NCI-H1105 treated with DMSO at 0.1 percent for 48 hours (cell line): Measurements from ENCODE around the gene LAMA5.

ENCODE experiments used
- DNase-seq: peaks from one replicate; lab custom pipeline; 2025; lab: John Stamatoyannopoulos, UW

LAMA5 gene

DNA sequence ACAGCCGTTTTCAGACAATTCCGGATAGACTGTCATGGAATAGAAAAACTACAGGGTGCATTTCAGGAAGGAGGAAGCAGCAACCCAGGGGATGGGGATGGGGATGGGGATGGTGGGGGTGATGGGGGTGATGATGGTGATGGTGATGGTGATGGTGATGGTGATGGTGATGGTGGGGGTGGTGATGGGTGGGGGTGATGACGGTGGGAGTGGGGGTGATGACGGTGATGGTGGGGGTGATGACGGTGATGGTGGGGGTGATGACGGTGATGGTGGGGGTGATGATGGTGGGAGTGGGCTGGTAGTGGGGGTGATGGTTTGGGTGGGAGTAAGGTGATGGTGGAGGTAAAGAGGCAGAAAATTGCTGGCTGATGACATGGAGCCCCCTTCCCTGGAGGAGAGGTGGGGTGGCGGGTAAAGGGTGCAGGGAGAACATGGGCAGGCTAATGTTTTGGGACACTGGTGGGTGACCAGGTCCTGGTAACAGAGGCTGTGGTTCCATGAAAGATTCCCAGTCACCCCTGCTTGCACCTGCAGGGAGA is 17.5 kb downstream of the LAMA5 start:
- DNase-seq, result no peak

DNA sequence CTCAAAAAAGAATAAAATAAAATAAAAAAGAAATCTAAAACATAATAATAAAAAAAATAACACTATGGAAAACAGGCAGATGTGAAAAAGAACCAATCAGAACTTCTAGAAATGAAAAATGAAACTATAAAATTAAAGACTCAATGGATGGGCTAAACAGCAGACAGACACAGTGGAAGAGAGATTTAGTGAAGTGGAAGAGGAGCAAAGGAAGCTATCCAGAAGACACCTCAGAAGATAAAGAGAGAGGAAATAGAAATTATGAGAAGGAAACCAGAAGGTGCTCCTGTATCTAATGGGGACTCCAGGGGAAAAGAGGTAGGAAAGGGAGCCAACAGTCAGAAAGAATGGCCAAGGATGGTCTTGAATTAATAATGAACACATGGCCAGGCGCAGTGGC is 18.5 kb downstream of the LAMA5 start:
- DNase-seq, result no peak

DNA sequence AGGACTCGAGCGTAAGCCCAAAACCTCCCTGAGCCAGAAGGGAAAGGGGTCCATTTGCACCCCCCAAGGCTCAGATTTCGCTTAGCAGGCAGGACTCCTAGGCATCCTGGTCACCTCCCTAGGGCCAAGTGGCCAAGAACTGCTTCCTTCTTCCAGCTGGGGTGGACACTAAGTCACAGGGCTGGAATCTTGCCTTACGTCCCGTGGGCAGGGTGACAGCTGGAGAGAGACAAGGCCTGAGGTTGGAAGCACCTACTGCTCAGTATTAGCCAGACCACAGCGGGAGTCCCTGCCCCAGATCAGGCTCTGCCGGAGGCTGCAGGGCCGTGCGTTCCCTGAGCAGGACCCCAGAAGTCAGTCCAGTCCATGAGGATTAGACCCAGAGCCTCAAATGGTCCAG is 19.7 kb downstream of the LAMA5 start:
- no peak for DNase-seq

DNA sequence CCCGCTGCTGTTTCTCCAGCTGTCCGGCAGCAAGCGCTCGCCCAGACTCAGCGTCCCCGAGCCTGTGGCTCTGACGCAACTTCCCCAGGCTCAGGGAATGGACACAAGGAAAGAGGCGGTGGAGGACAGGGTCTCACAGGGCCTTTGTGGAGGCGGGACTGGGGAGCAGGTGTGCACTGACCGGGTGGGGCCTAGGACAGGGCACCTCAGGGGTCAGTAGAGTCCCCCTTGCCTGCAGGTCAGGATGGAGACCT is 20.0 kb downstream of the LAMA5 start:
- DNase-seq, result no peak

DNA sequence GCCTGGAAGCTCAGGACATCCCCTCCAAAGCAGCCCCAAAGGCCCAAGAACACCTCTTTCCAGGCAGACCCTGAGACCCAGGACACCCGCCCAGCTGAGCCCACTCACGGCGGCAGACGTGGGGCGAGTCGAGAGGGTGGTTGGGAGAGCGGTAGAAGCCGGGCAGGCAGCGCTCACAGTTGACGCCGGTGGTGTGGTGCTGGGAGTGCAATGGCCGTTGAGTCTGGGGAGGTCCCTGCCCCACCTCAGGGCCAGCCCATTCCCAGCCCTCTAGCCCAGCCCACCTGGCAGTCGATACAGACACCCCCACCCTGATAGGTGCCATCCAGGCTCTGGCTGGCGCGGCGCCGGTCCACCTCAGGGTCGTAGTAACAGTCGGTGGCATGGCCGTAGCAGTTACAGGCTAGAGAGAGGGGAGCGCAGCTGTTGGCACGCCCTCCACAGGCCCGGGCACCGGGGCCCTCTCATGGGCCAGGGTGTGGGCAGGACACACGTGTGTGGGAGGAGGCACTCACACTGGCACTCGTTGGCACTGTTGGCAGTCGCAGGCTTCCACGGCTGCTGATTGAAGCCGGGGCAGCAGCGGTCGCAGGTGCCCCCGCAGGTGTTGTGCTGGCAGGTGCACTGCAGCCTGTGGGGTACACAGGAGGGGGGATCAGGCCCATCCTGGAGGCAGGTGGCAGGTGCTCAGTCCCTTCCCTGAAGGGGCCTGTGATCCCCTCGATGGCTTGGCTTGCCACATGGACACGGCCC is 20.5 kb downstream of the LAMA5 start:
- no peak for DNase-seq

DNA sequence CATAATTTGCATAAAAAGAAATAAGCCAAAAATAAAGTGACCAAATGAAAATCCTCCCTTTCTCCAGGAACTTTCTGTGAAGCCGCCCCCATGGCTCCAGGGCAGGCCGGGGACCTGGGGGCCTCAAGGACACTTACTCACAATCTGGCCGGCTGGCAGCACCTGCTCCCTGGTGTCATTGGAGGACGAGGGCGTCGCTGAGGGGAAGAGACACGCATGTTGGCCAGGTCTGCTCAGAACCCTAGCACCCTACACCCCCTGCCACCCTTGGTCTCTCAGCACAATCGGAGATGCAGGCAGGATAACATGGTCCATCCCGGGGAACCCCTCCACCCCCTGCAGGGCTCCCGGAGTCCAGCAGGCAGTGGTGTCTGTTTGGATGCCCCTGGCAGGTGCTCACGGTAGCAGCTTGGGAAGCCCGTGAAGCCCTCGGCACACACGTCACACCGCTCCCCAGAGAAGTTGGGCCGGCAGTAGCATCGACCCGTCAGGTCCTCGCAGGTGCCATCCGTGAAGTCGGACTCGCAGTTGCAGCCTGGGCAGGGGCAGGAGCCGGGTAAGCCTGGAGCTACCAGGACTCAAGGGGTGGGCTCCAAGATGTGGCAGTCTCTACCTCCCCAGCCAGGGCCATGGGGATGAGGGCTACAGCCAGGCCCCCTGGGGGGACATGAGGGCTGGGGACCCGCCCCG is 21.3 kb downstream of the LAMA5 start:
- no peak for DNase-seq

DNA sequence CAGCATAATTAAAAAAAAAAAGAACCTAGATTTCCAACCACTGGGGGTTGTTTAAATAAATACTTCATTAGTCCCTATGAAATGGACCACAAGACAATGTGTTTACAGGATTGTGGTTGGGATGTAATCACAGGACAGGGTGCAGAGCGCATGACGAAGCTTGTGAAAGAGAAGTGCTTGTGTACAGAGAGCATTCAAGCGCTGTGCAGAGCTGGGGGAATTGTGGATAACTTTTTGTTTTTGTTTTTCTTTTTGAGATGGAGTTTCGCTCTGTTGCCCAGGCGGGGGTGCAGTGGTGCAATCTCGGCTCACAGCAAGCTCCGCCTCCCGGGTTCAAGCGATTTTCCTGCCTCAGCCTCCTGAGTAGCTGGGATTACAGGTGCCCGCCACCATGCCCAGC is 22.3 kb downstream of the LAMA5 start:
- DNase-seq, result no peak

DNA sequence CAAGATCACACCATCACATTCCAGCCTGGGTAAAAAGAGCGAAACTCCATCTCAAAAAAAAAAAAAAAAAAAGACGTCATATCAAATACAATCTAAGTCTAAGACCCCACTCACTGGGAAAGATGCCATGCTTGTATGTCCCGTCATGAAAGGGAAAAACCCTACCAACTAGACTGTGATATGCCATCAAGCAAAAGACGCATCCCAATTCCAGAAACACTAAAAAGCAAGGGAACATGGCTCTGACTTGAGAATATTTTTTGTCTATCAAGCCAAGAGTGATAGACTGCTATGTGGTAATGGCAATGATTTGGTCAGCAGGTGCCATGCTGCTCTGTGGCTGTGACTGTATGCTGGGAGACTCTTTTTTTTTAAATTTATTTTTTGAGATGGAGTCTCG is 23.0 kb downstream of the LAMA5 start:
- no peak for DNase-seq

DNA sequence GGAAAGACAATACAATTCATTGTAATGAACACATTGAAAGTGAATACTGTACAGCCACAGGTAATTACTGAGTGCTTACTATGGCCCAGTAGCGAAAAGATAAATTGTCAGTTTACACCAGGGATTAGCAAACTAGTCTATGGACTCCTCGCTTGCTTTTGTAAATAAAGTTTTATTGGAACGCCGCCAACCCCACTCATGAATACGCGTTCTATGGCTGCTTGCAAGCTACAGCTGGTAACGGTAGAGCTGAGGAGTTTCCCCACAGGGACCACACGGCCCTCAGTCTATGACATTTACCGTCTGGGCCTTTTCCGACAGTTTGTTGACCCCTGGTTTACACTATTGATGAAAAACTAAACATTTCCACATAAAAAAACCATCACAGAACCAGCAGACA is 24.2 kb downstream of the LAMA5 start:
- DNase-seq, result no peak

DNA sequence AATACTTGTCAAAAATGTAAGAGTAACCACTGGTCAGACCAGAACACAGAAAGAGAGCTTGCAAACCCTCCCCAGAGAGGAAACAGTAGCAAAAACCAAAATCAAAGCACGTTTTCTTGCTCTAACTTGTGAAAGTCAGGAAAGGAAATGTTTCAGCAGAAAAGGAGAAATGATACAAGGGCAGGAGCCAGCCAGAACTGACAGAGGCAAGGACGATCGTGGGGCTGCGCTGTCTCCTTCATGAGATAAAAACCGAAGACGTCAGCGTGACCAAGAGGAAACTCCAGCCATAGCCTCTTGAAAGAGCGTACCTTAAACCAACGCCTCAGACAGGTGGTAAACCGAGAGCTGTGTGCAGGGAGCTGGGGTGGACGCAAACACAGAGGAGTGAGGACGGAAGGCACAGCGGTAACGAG is 27.5 kb downstream of the LAMA5 start:
- no peak for DNase-seq

DNA sequence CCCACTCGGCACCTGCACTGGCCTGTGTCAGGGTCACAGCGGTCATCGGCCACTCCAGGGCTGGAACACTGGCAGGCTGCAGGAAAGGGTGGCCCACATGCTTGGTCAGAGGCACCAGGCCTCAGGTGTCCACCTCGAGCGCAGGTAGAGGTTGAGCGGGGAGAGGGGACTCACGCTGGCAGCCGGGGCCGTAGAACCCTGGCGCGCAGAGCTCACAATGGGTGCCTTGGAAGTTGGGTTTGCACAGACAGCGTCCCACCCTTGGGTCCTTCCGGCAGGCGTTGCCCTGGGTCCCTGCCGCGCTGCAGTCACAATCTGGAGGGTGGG is 28.9 kb downstream of the LAMA5 start:
- no peak for DNase-seq

DNA sequence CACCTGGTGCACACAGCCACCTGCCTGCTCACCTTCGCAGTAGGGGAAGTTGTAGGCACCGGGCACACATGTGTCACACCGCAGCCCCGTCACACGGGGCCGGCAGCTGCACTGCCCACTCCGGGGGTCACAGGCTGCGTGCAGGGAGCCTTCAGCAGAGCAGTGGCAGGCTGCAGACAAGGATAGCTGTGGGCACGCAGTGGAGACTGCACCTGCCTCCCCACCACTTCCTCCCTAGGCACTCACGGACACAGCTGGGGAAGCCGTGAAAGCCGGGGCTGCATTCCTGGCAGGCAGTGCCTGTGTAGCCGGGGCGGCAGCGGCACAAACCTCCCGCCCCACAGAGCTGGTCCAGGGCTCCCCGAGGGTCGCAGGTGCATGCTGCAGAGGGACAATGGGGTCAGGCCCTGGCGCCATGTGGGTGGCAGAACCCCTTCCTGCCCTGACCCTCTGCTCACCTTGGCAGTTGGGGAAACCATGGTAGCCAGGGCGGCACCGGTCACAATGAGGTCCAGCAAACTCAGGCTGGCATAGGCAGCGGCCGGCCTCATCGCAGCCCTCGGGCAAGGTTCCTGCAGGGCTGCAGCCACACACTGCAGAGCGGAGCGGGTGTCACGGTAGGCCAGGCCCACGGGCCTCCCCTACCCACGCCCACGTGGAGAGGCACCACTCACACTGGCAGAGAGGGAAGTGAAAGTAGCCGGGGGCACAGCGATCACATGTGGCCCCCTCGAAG is 29.4 kb downstream of the LAMA5 start:
- DNase-seq, result no peak

DNA sequence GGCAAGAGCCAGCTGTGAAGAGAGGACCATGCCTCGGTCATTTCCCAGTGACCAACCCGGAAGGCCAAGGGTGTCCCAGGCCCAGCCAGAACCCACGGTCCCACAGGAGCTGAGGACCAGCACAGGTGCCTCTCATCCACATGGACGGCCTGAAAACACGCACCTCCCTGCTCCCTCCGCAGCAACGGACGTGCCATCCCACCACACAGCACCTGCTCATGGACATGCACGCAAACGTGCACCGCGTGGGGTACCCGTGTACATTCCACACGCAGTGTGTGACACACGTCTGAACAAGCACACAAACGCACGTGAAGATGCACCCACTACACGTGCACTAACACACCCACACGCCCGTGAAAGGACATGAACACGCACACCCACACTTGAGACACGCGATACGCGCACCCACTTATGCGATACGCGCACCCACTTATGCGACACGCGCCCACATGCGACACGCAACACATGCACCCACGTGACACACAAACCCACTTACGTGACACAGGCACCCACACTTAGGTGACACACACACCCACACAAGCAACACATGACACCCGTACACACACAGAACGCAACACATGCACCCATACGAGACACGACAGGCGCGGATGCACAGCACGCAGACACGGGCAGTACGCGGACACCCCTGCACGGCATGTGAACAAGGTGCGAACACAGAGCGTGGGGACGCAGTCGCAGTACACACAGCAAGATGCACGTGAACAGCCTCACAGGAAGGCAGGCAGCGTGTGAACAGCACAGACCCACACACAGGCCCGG is 30.1 kb downstream of the LAMA5 start:
- no peak for DNase-seq

DNA sequence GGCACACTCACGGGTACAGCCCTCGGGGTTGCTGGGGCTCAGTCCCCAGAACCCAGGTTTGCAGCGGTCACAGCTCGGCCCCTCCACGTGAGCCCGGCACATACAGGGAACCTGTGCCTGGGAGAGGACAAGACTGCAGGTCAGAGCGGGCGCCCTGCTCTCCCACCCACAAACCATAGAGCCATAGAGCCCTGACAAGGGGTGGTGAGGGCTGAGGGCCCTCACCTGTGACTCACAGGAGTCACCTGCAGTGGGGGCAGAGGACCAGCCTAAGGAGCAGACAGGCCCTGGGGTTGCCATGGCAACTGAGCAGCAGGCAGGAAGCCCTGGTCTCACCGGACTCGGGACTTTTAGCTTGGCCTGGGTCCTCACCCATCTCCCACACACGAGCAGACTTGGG is 30.8 kb downstream of the LAMA5 start:
- no peak for DNase-seq

DNA sequence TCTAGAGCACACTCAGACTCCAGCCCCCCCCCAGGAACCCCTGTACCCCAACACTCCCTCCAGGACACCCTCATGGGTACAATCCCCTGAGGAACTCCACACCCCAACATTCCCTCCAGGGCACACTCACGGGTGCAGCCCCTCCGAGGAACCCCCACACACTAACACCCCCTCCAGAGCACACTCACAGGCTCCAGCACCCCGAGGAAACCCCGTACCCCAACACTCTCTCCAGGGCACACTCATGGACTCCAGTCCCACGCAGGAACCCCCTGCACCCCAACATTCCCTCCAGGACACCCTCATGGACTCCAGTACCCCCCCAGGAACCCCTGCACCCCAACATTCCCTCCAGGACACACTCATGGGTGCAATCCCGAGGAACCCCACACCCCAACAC is 31.6 kb downstream of the LAMA5 start:
- DNase-seq, result no peak

DNA sequence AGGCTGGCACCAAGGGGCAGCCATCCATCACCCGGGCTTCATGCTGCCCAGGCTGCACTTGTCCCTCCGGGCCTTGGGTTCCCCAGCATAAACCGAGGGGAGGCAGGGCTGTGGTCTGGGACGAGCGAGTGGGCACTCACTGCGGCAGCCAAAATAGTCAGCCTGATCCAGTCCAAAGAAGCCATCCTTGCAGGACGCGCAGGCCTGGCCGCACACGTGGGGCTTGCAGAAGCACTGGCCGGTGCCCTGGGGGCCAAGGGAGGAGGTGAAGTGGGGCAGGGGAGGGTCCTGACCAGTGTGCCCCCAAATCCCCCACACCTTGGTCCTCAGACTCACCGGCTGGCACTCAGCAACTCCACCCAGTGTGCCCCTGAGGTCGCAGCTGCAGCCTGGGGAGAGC is 32.2 kb downstream of the LAMA5 start:
- DNase-seq, result no peak

DNA sequence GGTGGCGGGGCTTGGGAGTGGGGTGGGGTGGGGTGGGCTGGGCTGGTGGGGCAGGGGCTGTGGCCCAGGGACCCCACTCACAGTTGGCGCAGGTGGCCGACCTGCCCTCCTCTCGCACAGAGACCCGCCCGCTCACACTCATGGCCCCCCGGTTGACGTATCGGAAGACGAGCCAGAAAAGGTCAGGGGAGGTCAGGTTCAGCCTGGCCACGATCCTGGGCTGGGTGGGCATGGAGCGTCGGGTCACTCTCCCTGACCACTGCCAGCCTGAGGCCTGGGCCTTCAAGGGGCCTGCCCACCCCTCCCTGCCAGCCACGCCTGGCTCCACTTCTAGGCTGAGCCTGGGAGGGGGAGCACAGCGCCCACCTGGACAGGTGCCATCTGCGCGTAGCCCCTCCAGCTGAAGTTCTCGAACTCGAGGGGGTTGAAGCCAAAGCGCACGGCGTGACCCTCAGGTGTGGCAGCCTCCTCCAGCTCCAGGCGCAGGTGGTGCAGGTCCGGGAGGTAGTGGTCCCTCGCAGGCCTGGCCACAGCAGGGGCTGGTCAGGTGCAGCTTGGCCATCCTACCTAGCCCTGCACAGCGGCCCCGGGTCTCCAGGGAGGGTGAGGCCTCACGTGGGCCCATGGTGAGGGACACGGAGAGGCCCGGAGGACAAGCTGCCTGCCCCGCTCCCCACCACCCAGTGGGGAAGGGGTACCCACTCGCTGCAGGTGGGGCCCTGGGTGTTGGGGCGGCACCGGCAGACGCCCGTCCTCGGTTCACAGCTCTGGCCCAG is 33.1 kb downstream of the LAMA5 start:
- no peak for DNase-seq

DNA sequence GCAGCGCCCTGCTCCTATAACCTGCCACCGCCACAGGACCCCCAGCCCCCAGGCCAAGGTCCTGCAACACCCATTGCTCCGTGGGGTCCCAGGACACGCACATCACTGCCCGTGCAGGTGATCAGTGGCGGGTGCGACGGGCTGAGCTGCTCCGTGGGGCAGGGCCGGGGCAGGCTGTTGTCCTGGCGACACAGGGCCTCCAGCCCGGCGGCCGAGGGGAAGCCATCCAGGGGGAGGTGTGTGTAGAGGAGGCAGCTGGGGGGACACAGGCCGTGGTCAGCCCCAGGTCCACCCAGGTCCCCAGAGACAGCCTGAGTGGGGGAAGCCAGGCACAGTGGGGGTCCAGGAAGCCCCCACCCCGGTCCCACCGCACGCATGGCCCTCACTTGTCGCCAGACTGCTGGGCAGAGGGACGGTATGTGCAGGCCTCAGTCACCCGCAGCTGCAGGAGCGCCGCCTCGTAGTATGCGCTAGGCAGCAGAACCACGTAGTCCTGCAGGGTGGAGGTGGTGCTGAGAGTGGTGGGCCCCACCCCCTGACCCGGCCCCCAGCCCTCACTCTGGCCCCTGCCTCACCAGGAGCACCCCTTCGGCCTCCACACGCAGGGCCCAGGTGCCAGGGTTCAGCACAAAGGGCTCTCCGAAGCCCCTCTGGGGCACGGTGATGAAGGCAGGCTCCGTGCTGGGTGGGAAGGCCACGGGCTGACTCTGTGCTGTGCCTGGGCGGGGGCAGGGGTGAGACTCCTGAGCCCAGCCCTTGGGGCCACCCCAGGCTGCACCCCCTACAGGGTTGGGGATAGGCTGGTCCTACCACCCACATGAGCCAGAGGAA is 33.9 kb downstream of the LAMA5 start:
- no peak for DNase-seq

DNA sequence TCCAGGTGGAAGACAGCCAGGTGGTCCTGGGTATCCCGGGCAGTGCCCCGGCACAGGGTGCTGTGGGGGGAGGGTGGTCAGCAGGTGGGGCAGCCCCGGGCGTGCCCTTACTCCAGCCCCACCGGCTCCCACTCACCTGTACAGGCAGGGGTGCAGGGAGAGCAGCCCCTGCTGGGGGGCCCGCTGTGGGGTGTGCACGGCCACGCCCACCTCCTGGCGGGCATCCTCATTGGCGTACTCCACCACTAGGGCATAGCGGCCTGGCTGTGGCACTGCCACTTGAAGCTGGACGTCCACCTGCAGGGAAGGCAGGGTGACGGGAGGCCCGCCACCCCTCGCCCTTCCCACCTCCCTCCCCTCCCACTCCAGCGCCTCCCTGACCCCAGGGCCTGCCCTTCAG is 34.7 kb downstream of the LAMA5 start:
- DNase-seq, result no peak

DNA sequence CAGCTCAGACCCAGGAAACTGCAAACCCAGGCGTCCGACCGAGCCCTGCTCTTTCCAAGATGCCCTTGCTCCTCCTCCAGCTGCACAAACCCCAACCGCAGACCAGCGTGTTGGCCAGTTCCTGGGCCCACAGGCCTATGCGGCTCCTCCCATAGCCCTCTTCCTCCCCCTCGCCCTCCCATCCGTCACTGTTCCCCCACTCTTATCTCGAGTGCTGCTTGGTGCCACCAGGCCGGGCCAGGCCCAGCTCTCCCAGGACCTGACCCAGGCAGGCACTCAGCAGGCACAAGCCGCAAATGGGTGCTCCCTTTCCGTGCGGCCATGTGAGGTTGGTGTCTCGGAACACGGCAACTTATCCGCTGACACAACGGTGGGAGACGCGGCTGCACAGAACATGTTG is 35.8 kb downstream of the LAMA5 start:
- DNase-seq, result no peak
